Measurements from ENCODE around the gene ACP7.

Gene ACP7

GRCh38 chr19:39127812-39128515 lies 43.8 kb downstream of the ACP7 start:
- H3K27me3 ChIP-seq (ENCODE audit: control insufficient read depth in 2 of 2, insufficient read depth in 2 of 2, low read length in 2 of 2) = no peaks in the 10 kb centered on the region
- peak overlapping the region; percentile 95 to 98 for H3K27ac ChIP-seq (ENCODE audit: low read depth in 2 of 2, low read length in 2 of 2)
- H3K4me1 ChIP-seq (ENCODE audit: control insufficient read depth in 2 of 2, insufficient read depth in 2 of 2, low read length in 2 of 2) = peaks cover 42 to 52% of the 10 kb centered on the region in 2 donors
- no peaks in the 10 kb centered on the region for H3K36me3 ChIP-seq (ENCODE audit: control insufficient read depth in 2 of 2, insufficient read depth in 2 of 2, low read length in 2 of 2)
- H3K9ac ChIP-seq (ENCODE audit: low read depth in 1 of 2, low read length in 2 of 2) = peak overlapping the region in 1 of 2 donors; percentile 77
- H3K4me3 ChIP-seq (ENCODE audit: low read length in 2 of 2) = peak overlapping the region; percentile 82 to 89
- no peaks in the 10 kb centered on the region for H3K9me3 ChIP-seq (ENCODE audit: control insufficient read depth in 2 of 2, low read length in 2 of 2)

GRCh38 chr19:39128516-39129079 lies 44.4 kb downstream of the ACP7 start:
- Histone ChIP-seq H3K9ac (ENCODE audit: low read depth in 1 of 2, low read length in 2 of 2) (peak overlapping the region in 1 of 2 donors; percentile 77), H3K4me3 (ENCODE audit: low read length in 2 of 2) (no peak overlapping the region), H3K36me3 (ENCODE audit: control insufficient read depth in 2 of 2, insufficient read depth in 2 of 2, low read length in 2 of 2) (no peaks in the 10 kb centered on the region), H3K4me1 (ENCODE audit: control insufficient read depth in 2 of 2, insufficient read depth in 2 of 2, low read length in 2 of 2) (peaks cover 48 to 58% of the 10 kb centered on the region in 2 donors), H3K27me3 (ENCODE audit: control insufficient read depth in 2 of 2, insufficient read depth in 2 of 2, low read length in 2 of 2) (no peaks in the 10 kb centered on the region), H3K9me3 (ENCODE audit: control insufficient read depth in 2 of 2, low read length in 2 of 2) (no peaks in the 10 kb centered on the region), H3K27ac (ENCODE audit: low read depth in 2 of 2, low read length in 2 of 2) (peak overlapping the region; percentile 95 to 98)

- no peak overlapping the region for H3K4me3 ChIP-seq (ENCODE audit: low read length in 2 of 2)
- peak overlapping the region in 1 of 2 donors; percentile 9 for H3K27ac ChIP-seq (ENCODE audit: low read depth in 2 of 2, low read length in 2 of 2)
- H3K4me1 ChIP-seq (ENCODE audit: control insufficient read depth in 2 of 2, insufficient read depth in 2 of 2, low read length in 2 of 2) = peaks cover 52 to 62% of the 10 kb centered on the region in 2 donors
Observed at GRCh38 chr19:39129116-39129515, 44.9 kb downstream of the ACP7 start.

GRCh38 chr19:39130337-39131254 lies 46.4 kb downstream of the ACP7 start:
- no peak overlapping the region for H3K4me3 ChIP-seq (ENCODE audit: low read length in 2 of 2)
- no peaks in the 10 kb centered on the region for H3K27me3 ChIP-seq (ENCODE audit: control insufficient read depth in 2 of 2, insufficient read depth in 2 of 2, low read length in 2 of 2)
- H3K36me3 ChIP-seq (ENCODE audit: control insufficient read depth in 2 of 2, insufficient read depth in 2 of 2, low read length in 2 of 2) = no peaks in the 10 kb centered on the region
- no peak overlapping the region for H3K27ac ChIP-seq (ENCODE audit: low read depth in 2 of 2, low read length in 2 of 2)
- no peaks in the 10 kb centered on the region for H3K9me3 ChIP-seq (ENCODE audit: control insufficient read depth in 2 of 2, low read length in 2 of 2)
- no peak overlapping the region for H3K9ac ChIP-seq (ENCODE audit: low read depth in 1 of 2, low read length in 2 of 2)
- peaks cover 52 to 59% of the 10 kb centered on the region in 2 donors for H3K4me1 ChIP-seq (ENCODE audit: control insufficient read depth in 2 of 2, insufficient read depth in 2 of 2, low read length in 2 of 2)

More at GRCh38 chr19:39129116-39129515, 44.9 kb downstream of the ACP7 start:
- no peaks in the 10 kb centered on the region for H3K27me3 ChIP-seq (ENCODE audit: control insufficient read depth in 2 of 2, insufficient read depth in 2 of 2, low read length in 2 of 2)
- no peaks in the 10 kb centered on the region for H3K36me3 ChIP-seq (ENCODE audit: control insufficient read depth in 2 of 2, insufficient read depth in 2 of 2, low read length in 2 of 2)
- H3K9me3 ChIP-seq (ENCODE audit: control insufficient read depth in 2 of 2, low read length in 2 of 2) = no peaks in the 10 kb centered on the region
- H3K9ac ChIP-seq (ENCODE audit: low read depth in 1 of 2, low read length in 2 of 2) = no peak overlapping the region

- H3K36me3 ChIP-seq (ENCODE audit: control insufficient read depth in 2 of 2, insufficient read depth in 2 of 2, low read length in 2 of 2) = no peaks in the 10 kb centered on the region
- H3K27me3 ChIP-seq (ENCODE audit: control insufficient read depth in 2 of 2, insufficient read depth in 2 of 2, low read length in 2 of 2) = no peaks in the 10 kb centered on the region
- H3K9me3 ChIP-seq (ENCODE audit: control insufficient read depth in 2 of 2, low read length in 2 of 2) = no peaks in the 10 kb centered on the region
- H3K9ac ChIP-seq (ENCODE audit: low read depth in 1 of 2, low read length in 2 of 2) = no peak overlapping the region
- no peak overlapping the region for H3K4me3 ChIP-seq (ENCODE audit: low read length in 2 of 2)
- H3K27ac ChIP-seq (ENCODE audit: low read depth in 2 of 2, low read length in 2 of 2) = no peak overlapping the region
- peaks cover 57 to 65% of the 10 kb centered on the region in 2 donors for H3K4me1 ChIP-seq (ENCODE audit: control insufficient read depth in 2 of 2, insufficient read depth in 2 of 2, low read length in 2 of 2)
Observed at GRCh38 chr19:39131255-39131755, 47.1 kb downstream of the ACP7 start.

GRCh38 chr19:39132344-39132969 lies 48.3 kb downstream of the ACP7 start:
- Histone ChIP-seq H3K9me3 (ENCODE audit: control insufficient read depth in 2 of 2, low read length in 2 of 2) (no peaks in the 10 kb centered on the region), H3K27ac (ENCODE audit: low read depth in 2 of 2, low read length in 2 of 2) (peak overlapping the region in 1 of 2 donors; percentile 4), H3K27me3 (ENCODE audit: control insufficient read depth in 2 of 2, insufficient read depth in 2 of 2, low read length in 2 of 2) (no peaks in the 10 kb centered on the region), H3K4me1 (ENCODE audit: control insufficient read depth in 2 of 2, insufficient read depth in 2 of 2, low read length in 2 of 2) (peaks cover 57 to 67% of the 10 kb centered on the region in 2 donors), H3K36me3 (ENCODE audit: control insufficient read depth in 2 of 2, insufficient read depth in 2 of 2, low read length in 2 of 2) (no peaks in the 10 kb centered on the region), H3K4me3 (ENCODE audit: low read length in 2 of 2) (no peak overlapping the region), H3K9ac (ENCODE audit: low read depth in 1 of 2, low read length in 2 of 2) (no peak overlapping the region)

- Histone ChIP-seq H3K36me3 (ENCODE audit: control insufficient read depth in 2 of 2, insufficient read depth in 2 of 2, low read length in 2 of 2) (no peaks in the 10 kb centered on the region), H3K27me3 (ENCODE audit: control insufficient read depth in 2 of 2, insufficient read depth in 2 of 2, low read length in 2 of 2) (no peaks in the 10 kb centered on the region), H3K27ac (ENCODE audit: low read depth in 2 of 2, low read length in 2 of 2) (peak overlapping the region in 1 of 2 donors; percentile 16), H3K4me1 (ENCODE audit: control insufficient read depth in 2 of 2, insufficient read depth in 2 of 2, low read length in 2 of 2) (peaks cover 45 to 55% of the 10 kb centered on the region in 2 donors), H3K9me3 (ENCODE audit: control insufficient read depth in 2 of 2, low read length in 2 of 2) (no peaks in the 10 kb centered on the region), H3K9ac (ENCODE audit: low read depth in 1 of 2, low read length in 2 of 2) (no peak overlapping the region), H3K4me3 (ENCODE audit: low read length in 2 of 2) (peak overlapping the region; percentile 14 to 15)
Observed at GRCh38 chr19:39133431-39134270, 49.5 kb downstream of the ACP7 start.

GRCh38 chr19:39135701-39136100 lies 51.5 kb downstream of the ACP7 start:
- Histone ChIP-seq H3K9ac (ENCODE audit: low read depth in 1 of 2, low read length in 2 of 2) (no peak overlapping the region), H3K36me3 (ENCODE audit: control insufficient read depth in 2 of 2, insufficient read depth in 2 of 2, low read length in 2 of 2) (no peaks in the 10 kb centered on the region), H3K4me1 (ENCODE audit: control insufficient read depth in 2 of 2, insufficient read depth in 2 of 2, low read length in 2 of 2) (peaks cover 41 to 53% of the 10 kb centered on the region in 2 donors)

More at GRCh38 chr19:39135701-39136100, 51.5 kb downstream of the ACP7 start:
- no peaks in the 10 kb centered on the region for H3K9me3 ChIP-seq (ENCODE audit: control insufficient read depth in 2 of 2, low read length in 2 of 2)
- H3K4me3 ChIP-seq (ENCODE audit: low read length in 2 of 2) = no peak overlapping the region
- no peaks in the 10 kb centered on the region for H3K27me3 ChIP-seq (ENCODE audit: control insufficient read depth in 2 of 2, insufficient read depth in 2 of 2, low read length in 2 of 2)
- peak overlapping the region; percentile 67 to 72 for H3K27ac ChIP-seq (ENCODE audit: low read depth in 2 of 2, low read length in 2 of 2)

Measured in mucosa of rectum (tissue), 2 donors.